Measurements from ENCODE around the gene CDH18.

CDH18 gene, protein sequence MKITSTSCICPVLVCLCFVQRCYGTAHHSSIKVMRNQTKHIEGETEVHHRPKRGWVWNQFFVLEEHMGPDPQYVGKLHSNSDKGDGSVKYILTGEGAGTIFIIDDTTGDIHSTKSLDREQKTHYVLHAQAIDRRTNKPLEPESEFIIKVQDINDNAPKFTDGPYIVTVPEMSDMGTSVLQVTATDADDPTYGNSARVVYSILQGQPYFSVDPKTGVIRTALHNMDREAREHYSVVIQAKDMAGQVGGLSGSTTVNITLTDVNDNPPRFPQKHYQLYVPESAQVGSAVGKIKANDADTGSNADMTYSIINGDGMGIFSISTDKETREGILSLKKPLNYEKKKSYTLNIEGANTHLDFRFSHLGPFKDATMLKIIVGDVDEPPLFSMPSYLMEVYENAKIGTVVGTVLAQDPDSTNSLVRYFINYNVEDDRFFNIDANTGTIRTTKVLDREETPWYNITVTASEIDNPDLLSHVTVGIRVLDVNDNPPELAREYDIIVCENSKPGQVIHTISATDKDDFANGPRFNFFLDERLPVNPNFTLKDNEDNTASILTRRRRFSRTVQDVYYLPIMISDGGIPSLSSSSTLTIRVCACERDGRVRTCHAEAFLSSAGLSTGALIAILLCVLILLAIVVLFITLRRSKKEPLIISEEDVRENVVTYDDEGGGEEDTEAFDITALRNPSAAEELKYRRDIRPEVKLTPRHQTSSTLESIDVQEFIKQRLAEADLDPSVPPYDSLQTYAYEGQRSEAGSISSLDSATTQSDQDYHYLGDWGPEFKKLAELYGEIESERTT

GRCh38 chr5:19987612-19988361, at the start of gene CDH18:
Gene CDH18 (minus strand): TSS chr5:19988200. CDS start chr5:19838986, 149,214 bp downstream.
- DNase-seq = no peak
- no peak for ATAC-seq

- no peak for DNase-seq
- ATAC-seq = no peak
Measured at GRCh38 chr5:20034717-20035116, 46.7 kb upstream of the CDH18 start.

GRCh38 chr5:20033881-20034280, 45.9 kb upstream of the CDH18 start:
- DNase-seq (no peak), ATAC-seq (no peak)

GRCh38 chr5:20032896-20033295, 44.9 kb upstream of the CDH18 start:
- DNase-seq = no peak
- ATAC-seq = no peak

- no peak for ATAC-seq
- DNase-seq = no peak
Measured at GRCh38 chr5:20030125-20030524, 42.1 kb upstream of the CDH18 start.

DNA sequence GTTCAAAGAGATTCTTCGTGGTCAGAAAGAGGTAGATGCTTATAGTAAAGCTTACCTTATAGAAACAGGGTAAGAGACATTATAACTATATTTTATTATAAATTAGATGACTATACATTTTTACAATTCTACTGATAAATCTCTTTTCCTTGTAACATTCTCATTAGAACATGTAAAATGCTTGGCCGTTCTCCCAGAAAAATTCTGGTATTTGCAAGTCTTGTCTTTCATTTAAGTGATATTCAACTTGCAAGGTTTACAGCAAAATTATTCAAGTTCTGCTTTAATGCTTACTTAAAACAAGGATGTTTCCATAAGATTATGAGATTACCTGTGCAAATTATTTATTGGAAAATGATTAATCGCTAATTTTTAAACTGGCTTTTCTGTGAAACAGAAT, 41.3 kb upstream of the CDH18 start:
- DNase-seq (no peak), ATAC-seq (no peak)

DNA sequence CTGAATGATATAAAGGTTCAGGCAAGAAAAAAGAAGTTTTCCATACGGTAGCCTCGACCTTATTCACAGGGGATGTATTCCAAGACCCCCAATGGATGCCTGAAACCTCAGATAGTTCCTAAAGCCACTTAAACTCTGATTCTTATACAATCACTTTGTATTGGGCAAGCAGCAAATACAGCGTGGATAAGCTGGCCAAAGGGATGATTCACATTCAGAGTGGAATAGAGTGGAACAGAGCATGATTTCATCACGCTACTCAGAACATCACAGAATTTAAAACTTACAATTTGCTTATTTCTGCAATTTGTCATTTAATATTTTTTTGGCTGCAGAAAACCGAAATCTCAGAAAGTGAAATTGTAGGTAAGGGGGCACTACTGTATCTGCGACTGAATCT, 40.5 kb upstream of the CDH18 start:
- ATAC-seq (no peak), DNase-seq (no peak)

DNA sequence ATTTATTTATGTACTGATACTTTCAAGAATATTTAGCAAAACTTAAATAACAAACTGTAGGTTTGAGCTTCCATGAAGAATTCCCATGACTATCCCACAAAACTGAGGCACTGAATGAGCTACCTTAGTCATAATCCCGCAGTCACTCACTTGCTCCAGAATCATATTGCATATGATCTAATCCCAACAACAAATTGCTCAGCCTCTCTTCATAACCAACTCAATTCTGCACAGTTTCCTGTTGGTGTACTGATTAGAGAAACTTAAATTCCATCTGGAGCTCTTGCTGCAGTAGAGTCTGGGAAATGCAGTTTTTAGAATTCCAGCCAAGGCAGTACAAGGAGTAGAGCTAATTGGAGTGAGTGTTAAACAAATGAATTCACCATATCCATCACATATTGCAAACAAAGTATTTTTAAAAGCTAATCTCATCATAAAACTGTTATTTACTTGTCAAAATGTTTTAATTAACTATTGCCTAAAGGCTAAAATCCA, 35.7 kb upstream of the CDH18 start:
- DNase-seq = no peak
- ATAC-seq = no peak

DNA sequence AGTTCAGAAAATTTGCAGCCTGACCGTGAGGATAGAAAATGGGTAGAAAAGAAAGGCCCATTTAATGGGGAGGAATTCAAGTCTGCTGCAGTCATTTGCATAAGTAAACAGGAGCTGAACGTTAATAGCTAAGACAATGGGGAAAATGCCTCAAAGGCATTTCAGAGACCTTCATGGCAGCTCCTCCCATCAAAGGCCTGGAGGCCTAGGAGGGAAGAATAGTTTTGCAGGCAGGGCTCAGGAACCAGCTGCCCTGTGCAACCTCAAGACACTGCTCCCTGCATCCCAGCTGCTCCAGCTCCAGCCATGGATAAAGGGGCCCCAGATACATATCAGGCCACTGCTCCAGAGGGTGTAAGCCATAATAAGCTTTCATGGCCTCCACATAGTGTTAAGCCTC, 32.2 kb upstream of the CDH18 start:
- DNase-seq = no peak
- ATAC-seq = no peak

DNA sequence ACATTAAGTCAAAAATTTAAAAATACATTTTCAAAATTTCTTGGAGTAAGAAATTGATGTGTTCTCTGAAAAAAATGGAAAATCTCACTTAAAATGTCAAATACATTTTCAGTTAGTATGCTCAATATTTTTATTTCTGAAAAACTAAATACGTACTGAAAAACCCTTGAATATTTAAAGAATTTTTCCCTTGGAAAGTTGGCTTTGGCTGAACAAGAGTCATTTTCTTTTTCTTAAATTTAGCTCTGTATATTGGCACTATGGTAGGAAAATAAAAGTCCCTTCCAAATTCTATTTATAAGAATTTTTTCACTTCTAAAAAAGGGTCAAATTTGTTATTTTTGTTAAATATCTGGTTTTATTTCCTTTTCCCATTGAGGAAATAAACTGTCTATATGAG, 29.0 kb upstream of the CDH18 start:
- no peak for ATAC-seq
- no peak for DNase-seq

GRCh38 chr5:20000416-20000815, 12.4 kb upstream of the CDH18 start:
- DNase-seq (no peak), ATAC-seq (no peak)

- DNase-seq (no peak), ATAC-seq (no peak)
Measured at GRCh38 chr5:19988457-19988856, 457 bp upstream of the CDH18 start.

DNA sequence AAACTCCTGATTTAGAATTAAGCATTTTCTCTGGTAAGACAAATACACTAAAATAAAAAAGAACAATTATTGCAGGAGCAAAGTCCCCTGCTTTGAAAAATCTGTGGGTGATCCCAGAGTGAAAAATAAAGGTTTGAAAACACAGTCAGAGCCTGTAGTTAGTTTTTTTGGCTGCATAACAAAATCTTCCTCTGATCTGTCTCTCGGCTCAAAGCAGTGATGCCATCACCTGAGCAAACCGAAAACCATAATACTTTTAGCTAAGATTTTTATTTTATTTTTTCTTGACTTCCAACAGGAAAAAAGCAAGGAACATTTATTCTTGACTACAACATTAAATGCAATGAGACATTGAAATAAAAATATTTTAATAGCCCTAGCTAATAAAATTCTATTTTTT, 1.2 kb downstream of the CDH18 start:
- ATAC-seq = no peak
- no peak for DNase-seq

- ATAC-seq = no peak
- DNase-seq = no peak
Measured at GRCh38 chr5:19986031-19986619, 1.9 kb downstream of the CDH18 start.

GRCh38 chr5:19978476-19978875, 9.5 kb downstream of the CDH18 start:
- DNase-seq = no peak
- ATAC-seq = no peak

DNA sequence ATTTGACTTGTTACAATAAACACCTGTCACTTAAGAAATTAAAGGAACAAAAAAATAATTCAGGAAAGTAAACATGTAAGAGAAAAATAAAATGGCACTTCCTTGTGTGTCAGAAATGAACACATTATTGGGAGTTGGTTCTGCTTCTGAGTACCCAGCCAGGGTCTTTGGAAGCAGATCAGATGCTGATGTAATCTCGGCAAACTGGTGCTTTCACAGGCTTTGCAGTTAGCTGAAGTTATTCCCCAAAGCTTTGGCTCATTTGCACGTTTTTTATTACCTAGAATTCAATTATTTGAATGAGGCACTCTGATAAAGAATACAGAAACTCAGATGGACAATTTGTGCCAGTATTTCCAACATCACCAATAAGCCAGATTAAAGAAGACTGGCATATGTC, 10.9 kb downstream of the CDH18 start:
- DNase-seq (no peak), ATAC-seq (no peak)

- ATAC-seq (no peak), DNase-seq (no peak)
Measured at GRCh38 chr5:19975795-19976194, 12.2 kb downstream of the CDH18 start.

GRCh38 chr5:19960451-19960850, 27.5 kb downstream of the CDH18 start:
- DNase-seq = no peak

DNA sequence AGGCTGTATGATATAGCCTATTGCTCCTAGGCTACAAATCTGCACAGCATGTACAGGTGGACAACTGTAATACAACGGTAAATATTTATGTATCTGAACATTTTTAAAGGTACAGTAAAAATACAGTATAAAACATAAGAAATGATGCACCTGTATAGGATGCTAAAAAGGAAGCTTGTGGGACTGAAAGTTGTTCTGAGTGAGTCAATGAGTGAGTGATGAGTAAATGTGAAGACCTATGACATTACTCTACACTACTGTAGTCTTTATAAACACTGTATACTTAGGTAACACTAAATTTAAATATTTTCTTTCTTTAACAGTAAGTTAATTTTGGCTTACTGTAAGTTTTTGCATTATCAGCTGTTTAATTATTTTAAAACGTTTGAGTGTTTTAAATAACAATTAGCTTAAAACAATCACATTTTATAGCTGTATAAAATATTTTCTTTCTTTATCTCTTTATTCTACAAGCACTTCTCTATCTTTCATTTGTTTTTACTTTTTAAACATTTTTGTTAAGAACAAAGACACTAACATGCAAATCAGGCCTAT, 28.1 kb downstream of the CDH18 start:
- no peak for ATAC-seq
- DNase-seq = no peak

More at GRCh38 chr5:19960451-19960850, 27.5 kb downstream of the CDH18 start:
- ATAC-seq = no peak

- no peak for ATAC-seq
- no peak for DNase-seq
Measured at GRCh38 chr5:19950897-19951296, 37.1 kb downstream of the CDH18 start.

DNA sequence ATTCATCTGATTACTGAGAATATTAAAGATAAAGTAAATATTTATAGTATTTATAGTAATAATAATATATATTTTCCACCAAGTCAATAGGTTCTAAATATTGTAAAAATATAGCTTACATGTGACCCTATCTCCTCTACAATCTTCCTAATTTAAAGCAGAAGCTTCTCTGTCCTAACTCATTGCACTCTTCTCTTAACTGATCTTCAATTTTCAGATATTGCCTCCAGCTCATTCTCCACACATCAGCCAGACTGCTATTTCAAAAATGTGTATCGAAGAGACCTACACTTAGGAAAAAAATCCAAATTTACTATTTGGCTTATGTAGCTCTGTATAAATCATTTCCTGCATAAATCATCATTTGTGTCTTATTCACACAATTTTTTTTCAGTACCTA, 47.8 kb downstream of the CDH18 start:
- DNase-seq (no peak), ATAC-seq (no peak)

GRCh38 chr5:19930451-19930850, 57.5 kb downstream of the CDH18 start:
- ATAC-seq = no peak
- DNase-seq = no peak
